H1 (cell line): ENCODE measurements around the gene CCDC148. TPM values are rescaled to one million over a fixed set of nuclear protein-coding genes. Genes with fewer than 3 reads are reported as not detected.

ENCODE experiments used
- CTCF ChIP-seq, 3 experiments: IDR thresholded peaks; 1 replicate in 2 of 3; 2 replicates in 1 of 3; pipeline versions ENCODE4 v1.5.1 to v1.6.1; 2011; ENCODE audit warnings: low read length in 3 of 3, mild to moderate bottlenecking in 3 of 3, inconsistent platforms in 2 of 3, low read depth in 1 of 3, moderate library complexity in 1 of 3; ENCODE audit not compliant: insufficient read depth in 1 of 3; ENCODE audit errors: control extremely low read depth in 1 of 3
- EP300 ChIP-seq, 2 experiments: IDR thresholded peaks; 1 replicate in 1 of 2; 2 replicates in 1 of 2; pipeline ENCODE4 v1.6.1; 2011 to 2012; ENCODE audit warnings: low read depth in 2 of 2, low read length in 2 of 2, mild to moderate bottlenecking in 2 of 2, borderline replicate concordance in 1 of 2, inconsistent platforms in 1 of 2, moderate library complexity in 1 of 2
- GTF2F1 ChIP-seq: IDR thresholded peaks from 2 replicates; pipeline ENCODE4 v1.6.1; 2012; ENCODE audit warnings: low read depth, low read length, improper control_type of control experiment, borderline replicate concordance
- HDAC2 ChIP-seq, 2 experiments: fragments of 300-600 bp in 1 of 2; sonication (generic) in 1 of 2; IDR thresholded peaks; 2 replicates each; pipeline ENCODE4 v1.6.1; 2011 to 2012; ENCODE audit warnings: low read depth in 2 of 2, low read length in 2 of 2, mild to moderate bottlenecking in 2 of 2, moderate library complexity in 2 of 2, borderline replicate concordance in 1 of 2, inconsistent platforms in 1 of 2
- KDM4A ChIP-seq: IDR thresholded peaks from one replicate; pipeline ENCODE4 v1.7.1; 2012; ENCODE audit warnings: low read depth, mild to moderate bottlenecking, moderate library complexity, low read length, inconsistent platforms; ENCODE audit not compliant: severe bottlenecking
- POLR2AphosphoS5 ChIP-seq: IDR thresholded peaks from 2 replicates; pipeline ENCODE4 v1.6.1; 2011; ENCODE audit warnings: low read depth, low read length
- RFX5 ChIP-seq: IDR thresholded peaks from 2 replicates; pipeline ENCODE4 v1.6.1; 2011; ENCODE audit warnings: low read depth, low read length, improper control_type of control experiment, borderline replicate concordance
- polyA plus RNA-seq, 7 experiments: library from polyadenylated mRNA; depleted of rRNA in 3 of 7; stranded (reverse) in 5 of 7; unstranded in 2 of 7; fragments of >200 nt in 5 of 7; fragments of 200-250 nt in 2 of 7; gene quantifications; 1 replicate in 5 of 7; 2 replicates in 1 of 7; 4 replicates in 1 of 7; pipeline versions ENCODE4 v1.2.1 to v1.2.3, GENCODE V29; 2011 to 2013; ENCODE audit warnings: missing spikeins in 2 of 7, mixed read lengths in 2 of 7
- total RNA-seq: library from RNA; stranded (reverse); fragmentation: NEBNext Ultra II Directional; extraction: Animal tissue kit (Norgen Biotek cat#: 25700); gene quantifications from 2 replicates; pipeline ENCODE4 v1.2.1, GENCODE V29; 2021

CCDC148 gene
- total and polyA plus RNA-seq, 2 of the 8 experiments (the other 6 are each of a cell fraction or from before 2014, with no cell fraction given), result 0.45 to 1.3 TPM

GRCh38 chr2:158234497-158234896, 222.1 kb downstream of the CCDC148 start (continued):
- TF ChIP-seq CTCF (IDR thresholded peaks at IDR 0.05; ENCODE audit: control extremely low read depth in 1 of 3, insufficient read depth in 1 of 3, low read depth in 1 of 3, low read length in 3 of 3) (no peak), EP300 (IDR thresholded peaks at IDR 0.05; ENCODE audit: borderline replicate concordance in 1 of 2, low read depth in 2 of 2, low read length in 2 of 2) (no peak), GTF2F1 (no peak), HDAC2 (IDR thresholded peaks at IDR 0.05; ENCODE audit: borderline replicate concordance in 1 of 2, low read depth in 2 of 2, low read length in 2 of 2) (no peak), RFX5 (no peak), POLR2AphosphoS5 (no peak), KDM4A (no peak)
